Hematopoietic multipotent progenitor cell treated with erythropoietin and hydrocortisone succinate and interleukin-3 and kit ligand, for 8 days (in vitro differentiated cells): ENCODE measurements around the gene ARHGEF16.
A peak's percentile ranks its signal among the peaks of the same experiment; 100 is the strongest.

Experiments
- DNase-seq: peaks from one replicate; pipeline ENCODE4 v3.0.0-alpha.2; 2015

The ARHGEF16 gene

GRCh38 chr1:3469849-3470649 is 15.6 kb downstream of the ARHGEF16 start:
- no peak for DNase-seq

GRCh38 chr1:3470650-3471355 is 16.3 kb downstream of the ARHGEF16 start:
- DNase-seq = no peak

GRCh38 chr1:3471356-3472087 is 17.1 kb downstream of the ARHGEF16 start:
- DNase-seq = no peak

- DNase-seq = no peak
Observed at GRCh38 chr1:3472088-3472850, 17.8 kb downstream of the ARHGEF16 start.

GRCh38 chr1:3472906-3473305 is 18.4 kb downstream of the ARHGEF16 start:
- no peak for DNase-seq

GRCh38 chr1:3473381-3473844 is 18.9 kb downstream of the ARHGEF16 start:
- DNase-seq = no peak

- no peak for DNase-seq
Observed at GRCh38 chr1:3474016-3474415, 19.6 kb downstream of the ARHGEF16 start.

GRCh38 chr1:3474421-3474820 is 20.0 kb downstream of the ARHGEF16 start:
- no peak for DNase-seq

- DNase-seq = no peak
Observed at GRCh38 chr1:3475839-3476573, 21.5 kb downstream of the ARHGEF16 start.

- no peak for DNase-seq
Observed at GRCh38 chr1:3476666-3477065, 22.2 kb downstream of the ARHGEF16 start.

GRCh38 chr1:3477241-3477995 is 23.0 kb downstream of the ARHGEF16 start:
- DNase-seq = no peak

GRCh38 chr1:3478187-3478586 is 23.7 kb downstream of the ARHGEF16 start:
- no peak for DNase-seq

- no peak for DNase-seq
Observed at GRCh38 chr1:3479511-3480368, 25.3 kb downstream of the ARHGEF16 start.

- no peak for DNase-seq
Observed at GRCh38 chr1:3480369-3480719, 25.9 kb downstream of the ARHGEF16 start.

GRCh38 chr1:3481046-3481445 is 26.6 kb downstream of the ARHGEF16 start:
- DNase-seq = no peak

GRCh38 chr1:3481836-3482375 is 27.4 kb downstream of the ARHGEF16 start:
- no peak for DNase-seq

- peak; percentile 8 for DNase-seq
Observed at GRCh38 chr1:3482378-3482849, 27.9 kb downstream of the ARHGEF16 start.

- no peak for DNase-seq
Observed at GRCh38 chr1:3483380-3483779, 28.9 kb downstream of the ARHGEF16 start.

GRCh38 chr1:3483801-3484444 is 29.5 kb downstream of the ARHGEF16 start:
- DNase-seq = no peak
